HS-5 (cell line): Measurements from ENCODE around the gene ASPHD1.

ENCODE experiments used
- DNase-seq: peaks from one replicate; pipeline ENCODE4 v3.0.0-alpha.2; 2012; ENCODE audit warnings: low read depth

The ASPHD1 gene

DNA sequence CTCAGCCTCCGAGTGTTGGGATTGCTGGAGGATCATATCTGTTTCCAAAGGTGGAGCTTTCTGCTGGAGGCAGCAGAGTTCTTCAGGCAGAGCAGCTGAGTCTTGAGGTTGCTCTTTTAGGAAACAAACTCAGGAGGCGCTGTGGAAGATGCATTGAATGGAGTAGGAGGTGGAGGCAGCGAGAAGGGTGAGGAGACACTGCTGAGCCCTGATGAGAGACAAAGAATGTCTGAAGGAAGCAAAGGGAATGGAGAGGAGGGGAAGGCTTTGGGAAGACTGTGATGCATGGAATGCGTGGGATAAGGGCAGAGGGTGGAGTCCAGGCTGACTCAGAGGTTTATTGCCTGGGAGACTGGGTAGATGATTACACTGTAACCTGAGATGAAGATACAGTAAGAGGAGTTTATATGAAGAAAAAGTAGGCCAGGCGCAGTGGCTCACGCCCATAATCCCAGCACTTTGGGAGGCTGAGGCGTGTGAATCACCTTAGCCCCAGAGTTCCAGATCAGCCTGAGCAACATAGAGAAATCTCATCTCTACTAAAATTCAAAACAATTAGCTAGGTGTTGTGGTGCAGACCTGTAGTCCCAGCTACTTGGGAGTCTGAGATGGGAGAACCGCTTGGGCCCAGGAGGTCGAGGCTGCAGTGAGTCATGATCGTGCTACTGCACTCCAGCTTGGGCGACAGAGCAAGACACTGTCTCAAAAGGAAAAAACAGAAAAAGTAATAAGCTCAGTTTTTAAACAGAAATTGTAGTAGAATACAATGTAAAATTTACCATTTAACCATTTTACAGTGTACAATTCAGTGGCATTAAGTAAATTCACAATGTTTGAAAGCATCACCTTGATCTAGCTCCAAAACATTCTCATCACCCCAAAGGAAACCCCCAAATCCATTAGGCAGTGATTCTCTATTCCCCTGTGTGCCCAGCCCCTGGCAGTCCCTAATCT lies 43.8 kb downstream of the ASPHD1 start:
- peak; percentile 99 for DNase-seq

DNA sequence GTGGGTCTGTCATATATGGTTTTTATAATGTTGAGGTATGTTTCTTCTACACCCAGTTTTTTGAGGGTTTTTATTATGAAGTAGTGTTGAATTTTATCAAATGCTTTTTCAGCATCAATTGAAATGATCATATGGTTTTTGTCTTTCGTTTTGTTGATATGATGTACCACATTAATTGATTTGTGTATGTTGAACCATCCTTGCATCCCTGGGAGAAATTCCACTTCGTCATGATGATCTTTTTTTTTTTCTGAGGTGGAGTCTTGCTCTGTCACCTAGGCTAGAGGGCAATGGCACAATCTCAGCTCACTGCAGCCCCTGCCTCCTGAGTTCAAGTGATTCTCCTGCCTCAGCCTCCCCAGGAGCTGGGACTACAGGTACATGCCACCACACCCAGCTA lies 47.6 kb downstream of the ASPHD1 start:
- DNase-seq = no peak

DNA sequence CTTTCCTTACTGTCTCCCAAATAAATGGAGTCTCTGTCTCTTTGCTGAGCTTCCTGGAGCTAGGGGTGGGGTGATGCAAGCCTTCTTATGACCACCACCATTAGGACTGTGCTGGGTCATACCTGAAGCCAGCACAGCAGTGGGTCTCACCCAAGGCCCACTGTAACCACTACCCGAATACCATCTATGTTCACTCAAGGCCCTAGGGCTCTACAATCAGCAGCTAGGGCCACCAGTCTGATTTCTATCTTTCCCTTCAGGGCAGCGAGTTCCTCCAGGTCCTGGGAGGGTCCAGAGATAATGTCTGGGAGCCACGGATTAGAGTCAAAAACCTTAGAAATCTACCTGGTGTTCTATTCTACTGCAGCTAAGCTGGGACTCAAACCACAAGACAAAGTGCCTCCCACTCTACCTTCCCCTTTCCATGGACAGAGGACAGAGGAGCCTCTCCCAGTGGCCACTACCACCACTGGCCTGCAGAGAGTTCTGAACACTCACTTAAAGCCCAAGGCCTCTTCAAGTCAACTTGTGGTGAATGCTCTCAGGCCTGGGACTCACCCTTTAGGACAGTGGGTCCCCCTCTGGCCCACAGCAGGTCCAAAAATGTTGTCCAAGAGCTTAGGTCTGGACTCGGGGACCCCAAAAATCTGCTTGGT lies 50.6 kb downstream of the ASPHD1 start:
- no peak for DNase-seq

DNA sequence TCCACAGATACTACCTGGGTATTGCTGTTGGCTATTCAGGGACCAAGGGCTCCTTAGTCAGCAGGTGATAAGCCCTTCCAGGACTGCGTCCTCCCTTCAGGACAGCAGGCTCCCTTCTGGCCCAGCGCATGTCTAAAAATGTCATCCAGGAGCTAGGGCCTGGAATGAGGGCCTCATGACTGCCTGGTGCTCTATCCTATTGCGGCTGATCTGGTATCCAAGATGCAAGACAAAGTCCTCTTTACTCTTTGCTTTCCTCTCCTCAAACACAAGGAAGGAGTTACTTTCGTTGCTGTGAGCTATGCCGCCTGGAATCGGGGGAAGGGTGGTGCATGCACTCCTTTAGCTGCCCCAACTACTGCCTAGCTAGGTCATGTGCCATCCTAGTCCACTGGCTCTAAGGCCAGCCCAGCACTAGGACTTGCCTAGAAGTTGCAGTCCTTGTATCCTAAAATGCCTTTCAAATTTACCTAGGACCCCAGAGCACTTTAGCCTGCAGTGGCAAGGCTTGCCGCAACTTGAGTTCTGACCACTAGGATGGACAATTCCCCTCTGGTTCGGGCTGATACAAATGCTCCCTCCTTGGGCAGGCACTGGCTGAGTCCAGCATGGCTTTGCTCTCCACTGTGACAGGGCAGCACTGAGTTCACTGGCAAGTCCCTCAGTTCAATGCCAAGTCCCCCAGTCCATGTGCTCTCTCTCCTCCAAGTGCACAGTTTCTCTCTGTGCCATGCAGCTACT lies 51.5 kb downstream of the ASPHD1 start:
- no peak for DNase-seq
